Duodenal mucosa (tissue), 2 donors: Measurements from ENCODE around the gene ZBTB38.

Experiments
- H3K27ac ChIP-seq: one replicate; pipeline ENCODE4 v1.7.0; 2013; ENCODE audit warnings: low read depth, low read length
- H3K27me3 ChIP-seq, 2 donors: one replicate each; pipeline ENCODE4 v1.7.0; 2013; ENCODE audit warnings: low read length in 2 of 2, control low read depth in 1 of 2; ENCODE audit not compliant: insufficient read depth in 2 of 2, control insufficient read depth in 1 of 2
- H3K36me3 ChIP-seq, 2 donors: one replicate each; pipeline ENCODE4 v1.7.0; 2013; ENCODE audit warnings: low read length in 2 of 2, control low read depth in 1 of 2; ENCODE audit not compliant: insufficient read depth in 2 of 2, control insufficient read depth in 1 of 2
- H3K4me1 ChIP-seq, 2 donors: one replicate each; pipeline ENCODE4 v1.7.0; 2013; ENCODE audit warnings: low read length in 2 of 2, control low read depth in 1 of 2; ENCODE audit not compliant: insufficient read depth in 2 of 2, control insufficient read depth in 1 of 2
- H3K4me3 ChIP-seq, 2 donors: one replicate each; pipeline ENCODE4 v1.7.0; 2013; ENCODE audit warnings: low read length in 2 of 2, low read depth in 1 of 2
- H3K9ac ChIP-seq, 2 donors: one replicate each; pipeline ENCODE4 v1.7.0; 2013; ENCODE audit warnings: low read length in 2 of 2, low read depth in 1 of 2
- H3K9me3 ChIP-seq, 2 donors: one replicate each; pipeline ENCODE4 v1.7.0; 2013; ENCODE audit warnings: low read length in 2 of 2, control low read depth in 1 of 2; ENCODE audit not compliant: control insufficient read depth in 1 of 2

The ZBTB38 gene

GRCh38 chr3:141410846-141411245 is 42.5 kb downstream of the ZBTB38 start:
- Histone ChIP-seq H3K9ac (peak overlapping the region in 1 of 2 donors; percentile 53), H3K9me3 (no peaks in the 10 kb centered on the region), H3K36me3 (peaks cover 12 to 43% of the 10 kb centered on the region in 2 donors), H3K4me3 (peak overlapping the region in 1 of 2 donors; percentile 4), H3K27me3 (no peaks in the 10 kb centered on the region), H3K4me1 (peaks cover 54 to 55% of the 10 kb centered on the region in 2 donors), H3K27ac (peak overlapping the region; percentile 45)

GRCh38 chr3:141411251-141411771 is 43.0 kb downstream of the ZBTB38 start:
- Histone ChIP-seq H3K4me3 (peak overlapping the region in 1 of 2 donors; percentile 27), H3K27ac (peak overlapping the region; percentile 45), H3K9me3 (no peaks in the 10 kb centered on the region), H3K27me3 (no peaks in the 10 kb centered on the region), H3K9ac (peak overlapping the region in 1 of 2 donors; percentile 53), H3K4me1 (peaks cover 50 to 54% of the 10 kb centered on the region in 2 donors), H3K36me3 (peaks cover 12 to 43% of the 10 kb centered on the region in 2 donors)

- Histone ChIP-seq H3K4me1 (peaks cover 50 to 54% of the 10 kb centered on the region in 2 donors), H3K27me3 (no peaks in the 10 kb centered on the region), H3K9me3 (no peaks in the 10 kb centered on the region), H3K36me3 (peaks cover 15 to 49% of the 10 kb centered on the region in 2 donors), H3K9ac (peak overlapping the region; percentile 39 to 53), H3K27ac (peak overlapping the region; percentile 63), H3K4me3 (peak overlapping the region; percentile 38 to 48)
Observed at GRCh38 chr3:141412087-141412935, 44.0 kb downstream of the ZBTB38 start.

- Histone ChIP-seq H3K27me3 (no peaks in the 10 kb centered on the region), H3K27ac (peak overlapping the region; percentile 63), H3K9ac (peak overlapping the region; percentile 39 to 53), H3K36me3 (peaks cover 15 to 48% of the 10 kb centered on the region in 2 donors), H3K9me3 (no peaks in the 10 kb centered on the region), H3K4me1 (peaks cover 50 to 54% of the 10 kb centered on the region in 2 donors), H3K4me3 (peak overlapping the region; percentile 38 to 48)
Observed at GRCh38 chr3:141412936-141413354, 44.6 kb downstream of the ZBTB38 start.

- H3K36me3 ChIP-seq: peaks cover 20 to 51% of the 10 kb centered on the region in 2 donors
- no peaks in the 10 kb centered on the region for H3K27me3 ChIP-seq
- no peaks in the 10 kb centered on the region for H3K9me3 ChIP-seq
- H3K4me3 ChIP-seq: peak overlapping the region in 1 of 2 donors; percentile 48
- peak overlapping the region; percentile 10 to 53 for H3K9ac ChIP-seq
- peaks cover 50 to 54% of the 10 kb centered on the region in 2 donors for H3K4me1 ChIP-seq
- H3K27ac ChIP-seq: peak overlapping the region; percentile 63
Observed at GRCh38 chr3:141413391-141413790, 45.1 kb downstream of the ZBTB38 start.

- H3K27ac ChIP-seq: no peak overlapping the region
- H3K27me3 ChIP-seq: no peaks in the 10 kb centered on the region
- no peaks in the 10 kb centered on the region for H3K9me3 ChIP-seq
- no peak overlapping the region for H3K9ac ChIP-seq
- no peak overlapping the region for H3K4me3 ChIP-seq
- peaks cover 26 to 56% of the 10 kb centered on the region in 2 donors for H3K36me3 ChIP-seq
- H3K4me1 ChIP-seq: peaks cover 50 to 54% of the 10 kb centered on the region in 2 donors
Observed at GRCh38 chr3:141413801-141414689, 45.7 kb downstream of the ZBTB38 start.

GRCh38 chr3:141414800-141415462 is 46.6 kb downstream of the ZBTB38 start:
- H3K9ac ChIP-seq: no peak overlapping the region
- no peak overlapping the region for H3K27ac ChIP-seq

GRCh38 chr3:141415953-141416352 is 47.6 kb downstream of the ZBTB38 start:
- Histone ChIP-seq H3K36me3 (peaks cover 30 to 65% of the 10 kb centered on the region in 2 donors), H3K9me3 (no peaks in the 10 kb centered on the region), H3K27ac (no peak overlapping the region), H3K27me3 (no peaks in the 10 kb centered on the region), H3K4me1 (peaks cover 32 to 35% of the 10 kb centered on the region in 2 donors), H3K9ac (no peak overlapping the region), H3K4me3 (no peak overlapping the region)

More at GRCh38 chr3:141414800-141415462, 46.6 kb downstream of the ZBTB38 start:
- Histone ChIP-seq H3K4me1 (peaks cover 43 to 46% of the 10 kb centered on the region in 2 donors), H3K9me3 (no peaks in the 10 kb centered on the region), H3K36me3 (peaks cover 30 to 64% of the 10 kb centered on the region in 2 donors), H3K4me3 (no peak overlapping the region), H3K27me3 (no peaks in the 10 kb centered on the region)
